ENCODE measurements around the gene LCORL. TPM values are rescaled to one million over a fixed set of nuclear protein-coding genes. Genes with fewer than 3 reads are reported as not detected.

The LCORL gene
- 1 to 10 TPM; 7.8 to 9.9 TPM for total RNA-seq

DNA sequence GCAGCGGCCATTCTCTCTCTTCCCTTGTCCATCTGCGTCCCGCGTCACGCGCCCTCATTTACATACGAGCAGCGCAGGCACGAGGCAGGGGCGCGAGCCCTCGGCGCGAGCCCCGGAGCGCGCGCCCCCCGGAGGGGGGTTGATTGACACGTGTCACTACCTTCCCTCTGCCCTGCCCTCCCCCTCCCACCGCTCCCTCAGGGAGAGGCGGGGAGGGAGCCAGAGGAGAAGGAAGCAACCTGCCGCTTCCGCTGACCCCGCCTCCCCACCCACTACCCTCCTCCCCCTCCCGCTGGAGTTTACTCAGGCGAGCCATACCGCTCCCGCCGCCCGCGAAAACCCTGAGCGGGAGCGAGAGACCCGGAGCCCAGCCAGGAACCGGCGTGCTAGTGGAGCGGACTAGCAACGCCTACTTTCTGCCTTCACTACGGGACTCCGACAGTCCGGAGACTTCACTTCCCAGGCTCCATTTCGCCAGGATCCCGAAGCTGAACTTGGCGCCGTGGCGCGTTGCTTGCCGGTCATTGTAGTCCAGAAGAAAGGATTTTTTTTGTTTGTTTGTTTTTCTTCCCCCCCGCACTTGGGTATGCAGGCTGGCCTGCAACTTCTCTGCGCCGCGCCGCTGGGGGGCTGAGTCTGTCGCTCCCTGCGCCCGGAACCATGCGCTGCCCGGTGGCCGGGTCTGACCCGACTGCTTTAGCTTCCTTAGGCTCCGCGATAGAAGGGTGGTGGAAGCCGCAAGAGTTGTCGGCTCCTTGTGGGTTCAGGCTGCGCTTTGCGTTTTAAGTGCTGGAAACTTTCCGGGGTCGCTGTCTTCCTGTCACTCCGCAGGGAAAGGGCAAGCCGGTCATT, at the start of gene LCORL:
Gene LCORL, minus strand, starts transcription at position 36 of the 852 bp plus-strand sequence. Its CDS starts 4 bp downstream, at position 32.
- TF ChIP-seq, protein P1, sequence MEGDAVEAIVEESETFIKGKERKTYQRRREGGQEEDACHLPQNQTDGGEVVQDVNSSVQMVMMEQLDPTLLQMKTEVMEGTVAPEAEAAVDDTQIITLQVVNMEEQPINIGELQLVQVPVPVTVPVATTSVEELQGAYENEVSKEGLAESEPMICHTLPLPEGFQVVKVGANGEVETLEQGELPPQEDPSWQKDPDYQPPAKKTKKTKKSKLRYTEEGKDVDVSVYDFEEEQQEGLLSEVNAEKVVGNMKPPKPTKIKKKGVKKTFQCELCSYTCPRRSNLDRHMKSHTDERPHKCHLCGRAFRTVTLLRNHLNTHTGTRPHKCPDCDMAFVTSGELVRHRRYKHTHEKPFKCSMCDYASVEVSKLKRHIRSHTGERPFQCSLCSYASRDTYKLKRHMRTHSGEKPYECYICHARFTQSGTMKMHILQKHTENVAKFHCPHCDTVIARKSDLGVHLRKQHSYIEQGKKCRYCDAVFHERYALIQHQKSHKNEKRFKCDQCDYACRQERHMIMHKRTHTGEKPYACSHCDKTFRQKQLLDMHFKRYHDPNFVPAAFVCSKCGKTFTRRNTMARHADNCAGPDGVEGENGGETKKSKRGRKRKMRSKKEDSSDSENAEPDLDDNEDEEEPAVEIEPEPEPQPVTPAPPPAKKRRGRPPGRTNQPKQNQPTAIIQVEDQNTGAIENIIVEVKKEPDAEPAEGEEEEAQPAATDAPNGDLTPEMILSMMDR (IDR thresholded peaks at IDR 0.05): peak in 5 of 7 experiments; percentile 5 to 45 (median 40)
- TF ChIP-seq POLR2A (IDR thresholded peaks at IDR 0.05): peak; percentile 35 to 82 (median 70)
- peak within 1 kb of the TSS; percentile 90 to 98 (median 92) for H3K27ac ChIP-seq
- peaks cover 17% of the 10 kb centered on the region for H3K4me1 ChIP-seq
- WGBS, 2 donors: 0 to 1% methylated on average over 51 to 66 of the region's 71 CpGs
- DNase-seq: peak; percentile 94 to 97 (median 95)
- H3K36me3 ChIP-seq (replicated peaks in 1 of 2; ENCODE audit: insufficient read depth in 1 of 2, low read depth in 2 of 2): no peaks in the 10 kb centered on the region
- intact Hi-C loops (cut with DNase I): no loop called here
- H3K27me3 ChIP-seq: no peaks in the 10 kb centered on the region
- ATAC-seq: peak; percentile 89
- no peaks in the 10 kb centered on the region for H3K9me3 ChIP-seq
- peak within 1 kb of the TSS; percentile 76 to 96 for H3K4me3 ChIP-seq

DNA sequence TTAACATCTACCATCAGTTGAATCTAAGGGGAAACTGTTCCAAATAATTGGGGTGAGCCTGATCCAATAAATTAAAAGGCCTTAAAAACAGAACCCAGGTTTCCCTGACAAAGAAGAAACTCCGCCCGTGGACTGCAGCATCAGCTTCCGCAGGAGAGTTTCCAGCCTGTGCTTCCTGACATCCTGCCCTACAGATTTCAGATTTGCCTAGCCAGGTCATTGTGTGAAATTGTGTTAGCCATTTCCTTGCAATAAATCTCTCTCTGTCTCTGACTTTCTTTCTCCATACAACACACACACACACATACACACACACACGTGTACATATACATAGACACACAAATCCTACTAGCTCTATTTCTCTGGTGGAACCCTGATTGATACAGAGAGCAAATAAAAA, 48.3 kb upstream of the LCORL start:
- Histone ChIP-seq H3K9me3 (no peaks in the 10 kb centered on the region), H3K36me3 (replicated peaks in 1 of 2; ENCODE audit: insufficient read depth in 1 of 2, low read depth in 2 of 2) (no peaks in the 10 kb centered on the region), H3K27me3 (no peaks in the 10 kb centered on the region), H3K4me1 (no peaks in the 10 kb centered on the region), H3K4me3 (no peak overlapping the region), H3K27ac (no peak overlapping the region)
- TF ChIP-seq, protein P1 (IDR thresholded peaks at IDR 0.05): no peak
- TF ChIP-seq POLR2A (IDR thresholded peaks at IDR 0.05): no peak
- ATAC-seq (no peak), DNase-seq (no peak)
- WGBS, 2 donors: 56 to 74% methylated on average over 4 of the region's 4 CpGs
- intact Hi-C loops (cut with DNase I): no loop called here

DNA sequence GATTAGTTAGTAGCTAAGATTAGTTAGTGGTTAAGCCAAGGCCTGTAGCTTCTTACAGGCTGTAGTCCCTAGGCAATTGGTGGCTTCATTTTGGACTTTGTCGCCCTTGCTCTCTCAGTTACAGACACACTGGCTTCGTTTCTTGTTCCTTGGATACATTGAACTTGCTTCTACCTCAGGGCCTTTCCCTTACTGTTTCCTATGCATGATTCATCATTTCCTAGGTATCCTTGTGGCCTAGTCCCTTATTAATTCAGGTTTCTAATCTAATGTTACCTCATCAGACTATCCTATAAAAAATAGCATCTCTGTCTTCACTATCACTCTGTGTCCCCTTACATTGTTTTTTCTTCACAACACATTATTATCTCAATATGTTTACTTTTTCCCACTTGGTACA, 45.5 kb upstream of the LCORL start:
- H3K27me3 ChIP-seq: no peaks in the 10 kb centered on the region
- H3K4me3 ChIP-seq: no peak overlapping the region
- H3K4me1 ChIP-seq: no peaks in the 10 kb centered on the region
- no peaks in the 10 kb centered on the region for H3K36me3 ChIP-seq (replicated peaks in 1 of 2; ENCODE audit: insufficient read depth in 1 of 2, low read depth in 2 of 2)
- intact Hi-C loops (cut with DNase I): no loop called here
- no peaks in the 10 kb centered on the region for H3K9me3 ChIP-seq
- WGBS, 2 donors: 74 to 79% methylated on average over 2 of the region's 2 CpGs
- H3K27ac ChIP-seq: no peak overlapping the region
- ATAC-seq: no peak
- no peak for DNase-seq
- TF ChIP-seq, protein P1 (IDR thresholded peaks at IDR 0.05): no peak
- TF ChIP-seq POLR2A (IDR thresholded peaks at IDR 0.05): no peak

DNA sequence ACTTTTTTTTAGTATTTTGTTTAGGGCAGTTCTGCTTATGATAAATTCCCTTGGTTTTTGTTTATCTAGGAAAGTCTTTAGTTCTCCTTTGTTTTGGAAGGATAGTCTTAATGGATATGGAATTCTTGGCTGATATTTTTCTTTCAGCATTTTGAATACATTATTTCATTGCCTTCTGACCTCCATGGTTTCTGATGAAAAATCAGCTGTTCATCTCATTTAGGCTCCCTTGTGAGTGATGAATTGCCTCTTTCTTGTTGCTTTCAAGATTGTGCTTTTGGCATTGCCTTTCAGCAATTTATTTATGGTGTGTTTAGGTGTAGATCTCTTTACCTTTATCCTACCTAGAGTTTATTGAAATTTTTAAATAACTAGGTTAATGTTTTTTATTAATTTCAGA, 41.5 kb upstream of the LCORL start:
- Histone ChIP-seq H3K4me1 (no peaks in the 10 kb centered on the region), H3K9me3 (no peaks in the 10 kb centered on the region), H3K4me3 (no peak overlapping the region), H3K27ac (no peak overlapping the region), H3K36me3 (replicated peaks in 1 of 2; ENCODE audit: insufficient read depth in 1 of 2, low read depth in 2 of 2) (no peaks in the 10 kb centered on the region), H3K27me3 (no peaks in the 10 kb centered on the region)
- DNase-seq (no peak), ATAC-seq (no peak)
- intact Hi-C loops (cut with DNase I): no loop called here
- TF ChIP-seq POLR2A (IDR thresholded peaks at IDR 0.05): no peak
- TF ChIP-seq, protein P1 (IDR thresholded peaks at IDR 0.05): no peak

Measured in body of pancreas (tissue), 4 donors.